Muscle of leg (tissue), 11 donors: ENCODE results near the gene SAMD4A. TPM values are rescaled to one million over a fixed set of nuclear protein-coding genes. Genes with fewer than 3 reads are reported as not detected.

ENCODE experiments used
- DNase-seq: peaks from one replicate; pipeline ENCODE4 v3.0.0; 2013
- H3K27ac ChIP-seq: one replicate; pipeline ENCODE4 v1.5.1; 2013; ENCODE audit warnings: mild to moderate bottlenecking, low read length, control low read depth
- H3K27me3 ChIP-seq: one replicate; pipeline ENCODE4 v1.6.1; 2013; ENCODE audit warnings: low read length; ENCODE audit not compliant: control insufficient read depth, insufficient read depth
- H3K36me3 ChIP-seq: one replicate; pipeline ENCODE4 v1.6.1; 2013; ENCODE audit warnings: low read length; ENCODE audit not compliant: control insufficient read depth, insufficient read depth
- H3K4me1 ChIP-seq: one replicate; pipeline ENCODE4 v1.6.1; 2013; ENCODE audit warnings: low read length; ENCODE audit not compliant: control insufficient read depth, insufficient read depth
- H3K4me3 ChIP-seq: one replicate; pipeline ENCODE4 v1.5.1; 2013; ENCODE audit warnings: low read length, control low read depth
- H3K9me3 ChIP-seq: replicated peaks from 2 replicates; pipeline ENCODE4 v1.6.1; 2013; ENCODE audit warnings: low read depth, low read length; ENCODE audit not compliant: control insufficient read depth
- WGBS: methylation state at CpG from one replicate; pipeline ENCODE4 v1.1.5; 2013; ENCODE audit warnings: missing lambda C conversion rate; ENCODE audit not compliant: insufficient coverage; 5-methylcytosine and 5-hydroxymethylcytosine counted together
- polyA plus RNA-seq, 8 donors: library from polyadenylated mRNA; unstranded; fragments of 120-200 nt; gene quantifications; one replicate each; pipeline versions ENCODE4 v1.2.1 to v1.2.3, GENCODE V29; 2013; ENCODE audit warnings: inconsistent platforms in 1 of 8, low replicate concordance in 1 of 8; ENCODE audit not compliant: insufficient read length in 8 of 8, insufficient read depth in 1 of 8
- total RNA-seq: library from RNA; stranded (reverse); fragments of 120-200 nt; gene quantifications from one replicate; pipeline ENCODE4 v1.2.4, GENCODE V29; 2013

The SAMD4A gene
- total and polyA plus RNA-seq, 9 donors: 39.5 to 74.1 (median 52.8) TPM

GRCh38 chr14:54627540-54628363 is 60.8 kb downstream of the SAMD4A start:
- peak; percentile 96 for DNase-seq
- no peaks in the 10 kb centered on the region for H3K9me3 ChIP-seq
- peaks cover 21% of the 10 kb centered on the region for H3K4me1 ChIP-seq
- WGBS: 29% methylated on average over 10 of the region's 13 CpGs
- no peaks in the 10 kb centered on the region for H3K36me3 ChIP-seq
- peak overlapping the region; percentile 4 for H3K4me3 ChIP-seq
- H3K27ac ChIP-seq: peak overlapping the region; percentile 97
- H3K27me3 ChIP-seq: no peaks in the 10 kb centered on the region

GRCh38 chr14:54629183-54629582 is 62.3 kb downstream of the SAMD4A start:
- Histone ChIP-seq H3K9me3 (no peaks in the 10 kb centered on the region), H3K27me3 (no peaks in the 10 kb centered on the region), H3K4me3 (no peak overlapping the region), H3K4me1 (peaks cover 23% of the 10 kb centered on the region), H3K27ac (no peak overlapping the region), H3K36me3 (no peaks in the 10 kb centered on the region)
- 57% methylated on average over 1 of the region's 3 CpGs for WGBS
- no peak for DNase-seq

GRCh38 chr14:54629635-54630360 is 62.9 kb downstream of the SAMD4A start:
- no CpG with 5 or more reads among the region's 3 CpGs for WGBS

GRCh38 chr14:54631016-54631415 is 64.1 kb downstream of the SAMD4A start:
- no peak for DNase-seq
- Histone ChIP-seq H3K9me3 (no peaks in the 10 kb centered on the region), H3K4me3 (no peak overlapping the region), H3K36me3 (peaks cover 2% of the 10 kb centered on the region), H3K4me1 (peaks cover 19% of the 10 kb centered on the region), H3K27ac (no peak overlapping the region), H3K27me3 (no peaks in the 10 kb centered on the region)
- no CpG with 5 or more reads among the region's 1 CpG for whole genome bisulfite sequencing

More at GRCh38 chr14:54629635-54630360, 62.9 kb downstream of the SAMD4A start:
- peaks cover 23% of the 10 kb centered on the region for H3K4me1 ChIP-seq
- H3K36me3 ChIP-seq: no peaks in the 10 kb centered on the region
- no peaks in the 10 kb centered on the region for H3K9me3 ChIP-seq
- DNase-seq: no peak
- H3K27me3 ChIP-seq: no peaks in the 10 kb centered on the region
- no peak overlapping the region for H3K4me3 ChIP-seq
- peak overlapping the region; percentile 42 for H3K27ac ChIP-seq

GRCh38 chr14:54632452-54632851 is 65.5 kb downstream of the SAMD4A start:
- Histone ChIP-seq H3K27me3 (no peaks in the 10 kb centered on the region), H3K4me3 (no peak overlapping the region), H3K9me3 (no peaks in the 10 kb centered on the region), H3K27ac (peak overlapping the region; percentile 77), H3K36me3 (peaks cover 2% of the 10 kb centered on the region), H3K4me1 (peaks cover 25% of the 10 kb centered on the region)
- WGBS: no CpG with 5 or more reads among the region's 1 CpG
- no peak for DNase-seq

- peaks cover 26% of the 10 kb centered on the region for H3K4me1 ChIP-seq
- no peak for DNase-seq
- H3K4me3 ChIP-seq: no peak overlapping the region
- no peaks in the 10 kb centered on the region for H3K9me3 ChIP-seq
- WGBS: 69% methylated on average over 4 of the region's 4 CpGs
- H3K27ac ChIP-seq: peak overlapping the region; percentile 77
- H3K36me3 ChIP-seq: peaks cover 2% of the 10 kb centered on the region
- H3K27me3 ChIP-seq: no peaks in the 10 kb centered on the region
Measured at GRCh38 chr14:54633076-54633475, 66.1 kb downstream of the SAMD4A start.

- 65% methylated on average over 4 of the region's 8 CpGs for WGBS
- H3K9me3 ChIP-seq: no peaks in the 10 kb centered on the region
- H3K27me3 ChIP-seq: no peaks in the 10 kb centered on the region
- H3K27ac ChIP-seq: peak overlapping the region; percentile 90
- peaks cover 39% of the 10 kb centered on the region for H3K4me1 ChIP-seq
- H3K4me3 ChIP-seq: no peak overlapping the region
- H3K36me3 ChIP-seq: peaks cover 2% of the 10 kb centered on the region
- peak; percentile 63 for DNase-seq
Measured at GRCh38 chr14:54637270-54638134, 70.6 kb downstream of the SAMD4A start.

GRCh38 chr14:54638135-54638446 is 71.2 kb downstream of the SAMD4A start:
- Histone ChIP-seq H3K27me3 (no peaks in the 10 kb centered on the region), H3K9me3 (no peaks in the 10 kb centered on the region), H3K4me1 (peaks cover 42% of the 10 kb centered on the region), H3K36me3 (peaks cover 2% of the 10 kb centered on the region), H3K4me3 (no peak overlapping the region), H3K27ac (peak overlapping the region; percentile 90)
- peak; percentile 87 for DNase-seq
- 0% methylated on average over 2 of the region's 6 CpGs for WGBS

- DNase-seq: no peak
- H3K27ac ChIP-seq: peak overlapping the region; percentile 90
- H3K36me3 ChIP-seq: peaks cover 2% of the 10 kb centered on the region
- H3K9me3 ChIP-seq: no peaks in the 10 kb centered on the region
- no CpG with 5 or more reads among the region's 2 CpGs for WGBS
- H3K27me3 ChIP-seq: no peaks in the 10 kb centered on the region
- peaks cover 41% of the 10 kb centered on the region for H3K4me1 ChIP-seq
- H3K4me3 ChIP-seq: no peak overlapping the region
Measured at GRCh38 chr14:54639611-54640010, 72.7 kb downstream of the SAMD4A start.

GRCh38 chr14:54640506-54640905 is 73.6 kb downstream of the SAMD4A start:
- Histone ChIP-seq H3K27me3 (no peaks in the 10 kb centered on the region), H3K4me1 (peaks cover 41% of the 10 kb centered on the region), H3K36me3 (peaks cover 2% of the 10 kb centered on the region), H3K27ac (no peak overlapping the region), H3K9me3 (no peaks in the 10 kb centered on the region), H3K4me3 (no peak overlapping the region)
- DNase-seq: no peak
- 62% methylated on average over 2 of the region's 8 CpGs for WGBS
